Stimulated activated CD4-positive, alpha-beta T cell treated with anti-CD3 and anti-CD28 coated beads, Interleukin-15, amount 100 ng/mL, for 24 hours (primary cell): ENCODE data around the gene ATG4B.

Experiments used
- DNase-seq: peaks from one replicate; pipeline ENCODE4 v3.0.0-alpha.2; 2020

ATG4B gene

DNA sequence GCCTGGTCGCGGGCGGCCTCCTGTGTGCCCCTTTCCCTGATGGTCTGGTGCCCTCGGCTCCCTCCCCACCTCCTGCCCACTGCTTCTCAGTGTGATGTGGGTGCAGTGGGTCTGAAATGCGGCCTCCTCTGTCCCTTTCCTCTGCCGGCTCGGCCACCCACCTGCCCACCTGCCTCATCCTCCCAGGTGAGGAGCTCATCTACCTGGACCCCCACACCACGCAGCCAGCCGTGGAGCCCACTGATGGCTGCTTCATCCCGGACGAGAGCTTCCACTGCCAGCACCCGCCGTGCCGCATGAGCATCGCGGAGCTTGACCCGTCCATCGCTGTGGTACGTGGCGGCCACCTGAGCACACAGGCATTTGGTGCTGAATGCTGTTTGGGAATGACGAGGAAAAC is 30.9 kb downstream of the ATG4B start:
- no peak for DNase-seq

DNA sequence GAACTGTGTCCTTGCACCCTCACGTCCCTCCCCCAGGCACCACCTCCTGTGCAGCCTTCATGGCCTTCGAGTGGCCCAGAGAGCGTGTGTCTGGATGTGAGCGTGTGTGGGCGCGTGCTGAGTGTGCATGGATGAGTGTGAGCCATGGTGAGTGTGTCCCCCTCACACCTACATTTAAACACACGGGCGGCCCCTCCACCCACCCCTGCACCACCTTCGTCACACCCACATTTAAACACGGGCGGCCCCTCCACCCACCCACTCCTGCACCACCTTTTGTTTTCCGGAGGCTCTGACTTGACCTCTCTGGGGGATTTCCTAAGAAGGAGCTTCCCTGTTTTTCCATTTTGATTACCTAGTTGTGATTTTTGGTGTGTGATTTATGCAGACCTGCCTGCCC is 31.3 kb downstream of the ATG4B start:
- DNase-seq, result no peak

GRCh38 chr2:241670333-241671110 is 33.0 kb downstream of the ATG4B start:
- DNase-seq, result no peak

DNA sequence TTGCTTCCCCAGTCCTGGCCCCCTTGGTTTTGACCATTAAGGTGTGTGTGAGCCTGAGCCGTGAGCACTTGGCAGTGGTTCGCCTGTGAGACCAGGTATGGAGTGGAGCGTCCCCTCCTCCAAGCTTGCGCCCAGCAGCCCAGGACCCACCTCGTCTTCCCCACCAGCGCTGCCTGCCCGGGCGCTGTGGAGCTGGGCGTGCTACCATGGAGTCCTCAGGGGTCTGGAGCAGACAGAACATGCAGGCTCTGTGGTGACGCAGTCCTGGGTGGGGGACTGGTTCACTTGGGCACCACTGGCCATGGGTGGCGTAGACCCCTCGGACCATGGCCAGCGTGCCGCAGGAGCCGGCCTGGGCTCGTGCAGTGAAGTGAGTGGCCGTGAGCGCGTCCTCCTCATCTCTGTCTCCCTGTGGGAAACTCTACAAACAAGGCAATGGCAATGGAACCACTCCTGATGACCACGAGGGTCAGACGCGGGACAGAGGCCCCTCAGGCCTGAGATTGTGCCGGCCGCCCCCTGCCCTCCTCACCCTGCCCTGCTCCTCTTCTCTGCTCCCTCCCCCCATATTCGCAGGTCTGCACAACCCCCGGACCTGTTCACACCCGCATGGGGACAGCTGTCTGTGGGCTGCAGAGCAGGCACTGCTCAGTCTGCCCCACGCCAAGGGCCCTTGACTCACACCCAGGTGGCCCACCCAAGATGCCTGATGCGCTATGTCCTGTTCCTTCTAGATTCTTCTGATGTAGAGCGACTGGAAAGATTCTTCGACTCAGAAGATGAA is 34.2 kb downstream of the ATG4B start:
- no peak for DNase-seq

DNA sequence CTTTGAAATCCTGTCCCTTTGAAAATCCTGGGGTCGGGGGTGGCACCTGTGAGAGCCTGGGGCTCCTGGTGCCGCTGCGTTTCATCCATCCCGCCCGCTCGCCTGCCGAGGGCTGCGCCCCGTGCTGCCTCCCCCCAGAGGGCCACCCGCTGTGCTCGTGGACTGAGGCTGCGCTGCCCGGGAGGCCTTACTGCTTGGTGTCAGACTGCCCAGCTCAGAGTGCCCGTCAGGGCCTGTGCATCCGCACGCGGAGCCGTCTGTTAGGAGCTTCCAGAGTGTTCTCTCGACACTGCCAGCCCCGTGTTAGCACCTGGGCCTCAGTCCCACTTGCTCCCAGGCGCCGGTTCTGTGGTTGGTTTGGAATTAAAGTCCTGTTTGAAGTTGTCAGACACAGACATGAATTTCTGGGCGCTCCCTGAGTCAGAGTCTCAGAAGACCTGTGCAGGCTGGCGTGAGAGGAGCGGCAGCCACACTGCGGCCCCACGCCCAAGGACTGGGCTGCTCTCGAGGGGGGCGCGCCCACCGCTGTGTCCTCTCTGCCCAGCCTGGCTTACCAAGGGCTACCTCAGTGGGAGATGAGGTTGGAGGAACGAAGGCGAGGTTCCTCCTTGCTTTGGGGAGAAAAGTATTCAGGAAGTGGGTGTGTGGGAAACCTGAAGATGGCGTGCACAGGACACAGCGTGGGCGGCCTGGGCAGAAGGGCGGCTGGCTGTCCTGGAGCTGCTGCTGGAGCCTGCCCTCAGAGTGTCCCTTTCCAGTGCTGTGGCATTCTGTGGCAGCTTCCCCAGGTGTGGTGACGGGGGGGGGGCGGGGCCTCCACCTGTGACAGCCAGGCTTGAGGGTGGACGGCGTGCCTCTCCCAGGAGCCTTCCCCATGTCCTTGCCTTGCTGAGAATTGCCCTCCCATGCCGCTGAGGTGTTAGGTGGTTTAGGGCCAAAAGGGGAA is 35.0 kb downstream of the ATG4B start:
- no peak for DNase-seq

GRCh38 chr2:241673189-241673663 is 35.7 kb downstream of the ATG4B start:
- DNase-seq, result no peak

- DNase-seq, result no peak
These were observed 36.6 kb downstream of the ATG4B start for GRCh38 chr2:241673797-241674725.

- no peak for DNase-seq
These were observed 38.4 kb downstream of the ATG4B start for GRCh38 chr2:241675885-241676284.

DNA sequence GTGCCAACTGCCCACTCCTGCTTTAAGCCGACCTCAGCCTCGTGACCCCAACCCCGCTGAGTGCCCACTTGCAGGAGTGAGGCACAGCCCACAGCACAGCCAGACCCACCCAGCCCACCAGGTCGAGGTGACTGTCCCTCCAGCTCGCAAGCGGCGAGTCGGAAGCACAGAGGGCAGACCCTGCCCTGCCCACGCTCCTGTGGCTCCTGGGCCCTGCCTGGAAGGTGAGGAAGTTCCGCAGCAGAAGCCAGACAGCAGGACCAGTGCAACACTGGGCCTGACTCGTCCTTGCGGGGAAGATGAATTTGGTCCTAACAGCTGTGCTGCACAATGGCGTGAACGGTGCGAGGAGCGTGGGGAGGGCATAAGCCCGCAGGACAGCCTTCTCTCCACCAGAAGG is 39.2 kb downstream of the ATG4B start:
- DNase-seq, result no peak

- DNase-seq, result no peak
These were observed 39.9 kb downstream of the ATG4B start for GRCh38 chr2:241677392-241677791.

GRCh38 chr2:241678307-241678706 is 40.8 kb downstream of the ATG4B start:
- DNase-seq, result no peak

GRCh38 chr2:241678784-241679540 is 41.5 kb downstream of the ATG4B start:
- DNase-seq, result no peak

GRCh38 chr2:241680044-241680443 is 42.6 kb downstream of the ATG4B start:
- no peak for DNase-seq

DNA sequence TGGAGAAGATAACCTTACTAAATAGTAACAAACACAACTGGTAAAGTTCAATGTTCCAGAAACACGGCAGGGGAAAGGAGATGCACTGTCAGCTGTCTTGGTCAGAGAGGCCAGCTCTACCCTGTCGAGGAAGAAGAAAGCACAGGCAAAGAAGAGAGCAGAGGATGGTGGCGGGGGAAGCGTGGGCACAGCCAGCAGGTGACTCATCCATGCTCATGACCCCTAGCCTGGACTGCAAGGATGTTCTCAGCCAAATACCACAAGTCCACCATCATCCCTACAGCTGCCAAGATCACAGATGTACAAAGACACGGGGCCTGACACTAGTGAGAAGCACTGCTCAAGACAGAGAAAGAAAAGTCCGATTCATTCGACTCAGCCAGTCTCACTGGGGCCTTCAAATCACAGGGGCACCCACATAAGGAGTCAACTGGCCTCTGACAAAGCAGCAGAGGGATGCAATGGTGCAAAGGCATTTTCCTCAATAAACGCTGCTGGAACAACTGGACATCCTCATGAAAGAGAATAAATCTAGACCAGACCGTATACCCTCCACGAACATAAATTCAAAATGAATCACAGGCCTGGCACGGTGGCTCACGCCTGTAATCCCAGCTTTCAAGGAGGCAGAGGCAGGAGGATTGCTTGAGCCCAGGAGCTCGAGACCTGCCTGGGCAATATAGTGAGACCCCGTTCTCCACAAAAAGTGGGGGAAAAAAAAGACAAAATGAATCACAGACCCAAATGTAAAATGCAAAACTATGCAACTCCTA is 43.5 kb downstream of the ATG4B start:
- DNase-seq, result no peak

DNA sequence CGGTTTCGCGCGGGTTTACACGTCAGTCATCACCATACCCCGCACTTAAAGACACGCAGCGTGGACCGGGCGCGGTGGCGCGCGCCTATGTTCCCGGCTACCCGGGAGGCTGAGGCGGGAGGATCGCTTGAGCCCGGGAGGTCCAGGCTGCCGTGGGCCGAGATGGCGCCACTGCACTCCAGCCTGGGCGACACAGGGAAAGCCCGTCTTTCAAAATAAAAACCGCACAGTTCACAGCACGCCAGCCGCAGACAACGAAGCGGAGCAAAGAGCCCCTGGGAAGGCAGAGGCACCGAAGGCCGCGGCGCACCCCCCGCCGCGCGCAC is 48.8 kb downstream of the ATG4B start:
- peak; percentile 43 for DNase-seq

DNA sequence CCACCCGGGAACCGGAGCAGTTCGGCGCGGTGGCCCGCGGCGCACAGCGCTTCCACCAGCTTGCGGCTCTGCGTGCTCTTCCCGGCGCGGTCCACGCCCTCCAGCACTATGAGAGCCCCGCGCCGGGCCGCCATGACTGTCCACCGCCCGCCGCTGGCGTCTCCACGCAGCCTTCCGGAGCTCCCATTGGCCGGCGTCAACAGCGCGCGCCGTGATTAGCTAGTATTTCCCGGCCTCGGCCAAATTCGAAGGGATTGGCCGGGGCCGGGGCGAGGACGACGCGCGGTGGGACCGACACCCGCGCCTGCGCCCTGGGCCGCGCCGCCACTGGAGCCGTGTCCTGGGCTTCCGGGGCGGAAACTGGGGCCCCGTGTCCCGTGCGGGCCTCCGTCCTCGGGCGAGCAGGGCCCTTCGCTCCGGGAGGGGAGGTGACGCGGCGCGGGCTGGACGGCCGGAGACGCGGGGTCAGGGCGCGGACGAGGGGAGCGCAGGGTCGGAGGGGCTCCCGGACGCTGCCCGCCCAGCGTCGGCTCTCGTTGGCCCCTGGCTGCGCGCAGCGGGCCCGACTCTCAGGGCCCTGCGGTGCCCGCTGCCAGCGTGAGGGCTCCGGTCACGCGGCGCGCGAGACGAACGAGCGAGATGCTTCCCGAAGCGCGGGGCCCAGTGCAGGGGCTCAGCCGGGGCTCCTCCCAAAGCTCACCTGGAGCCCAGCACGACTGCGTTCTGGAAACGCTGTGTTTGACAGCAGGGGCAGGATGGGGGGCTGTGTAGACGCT is 49.3 kb downstream of the ATG4B start, which contains the start of gene DTYMK:
DTYMK (minus strand) TSS at position 166 of the 776 bp plus-strand sequence; CDS start at position 134, 32 bp downstream.
- peak; percentile 97 for DNase-seq

GRCh38 chr2:241689306-241689705 is 51.8 kb downstream of the ATG4B start:
- DNase-seq, result no peak

DNA sequence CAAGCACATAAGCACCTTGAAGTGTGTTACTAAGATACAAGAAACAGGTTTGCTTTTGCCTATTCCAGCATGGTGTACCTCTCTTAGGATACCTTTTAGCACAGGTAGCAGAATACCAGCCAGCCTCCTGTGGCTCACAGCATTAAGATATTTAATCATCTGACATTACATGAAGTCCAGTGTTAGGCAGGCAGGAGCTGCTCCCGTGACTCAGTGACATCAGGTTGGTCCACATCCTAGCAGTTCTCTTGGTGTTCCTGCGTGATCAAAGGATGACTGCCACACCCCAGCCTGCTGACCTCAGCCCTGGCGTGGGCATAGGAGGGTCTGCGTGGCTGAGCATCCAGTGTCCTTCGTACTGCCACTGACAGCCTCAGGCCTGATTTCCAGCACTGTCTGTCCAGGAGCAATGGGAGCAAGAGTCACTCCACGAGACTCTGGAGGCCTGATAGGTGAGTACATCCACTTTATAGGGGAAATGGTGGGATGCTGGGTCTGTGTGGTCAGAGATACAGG is 52.8 kb downstream of the ATG4B start:
- no peak for DNase-seq

- no peak for DNase-seq
These were observed 55.0 kb downstream of the ATG4B start for GRCh38 chr2:241692448-241692847.
